HS-5 (cell line): ENCODE data around the gene TRDMT1.
A peak's percentile ranks its signal among the peaks of the same experiment; 100 is the strongest.

ENCODE experiments used
- DNase-seq: peaks from one replicate; pipeline ENCODE4 v3.0.0-alpha.2; 2012; ENCODE audit warnings: low read depth

TRDMT1 gene

GRCh38 chr10:17229967-17230682 is 28.7 kb upstream of the TRDMT1 start:
- DNase-seq: no peak

- no peak for DNase-seq
These were observed 28.2 kb upstream of the TRDMT1 start for GRCh38 chr10:17229717-17229966.

GRCh38 chr10:17229016-17229716 is 27.7 kb upstream of the TRDMT1 start:
- DNase-seq: no peak

- DNase-seq: peak; percentile 74
These were observed 26.9 kb upstream of the TRDMT1 start, which contains the start of gene VIM for GRCh38 chr10:17228091-17229015. TSS of gene VIM (plus strand) at chr10:17228241. CDS start at chr10:17229423, 1,182 bp downstream.

GRCh38 chr10:17227367-17228090 is 26.1 kb upstream of the TRDMT1 start:
- no peak for DNase-seq

GRCh38 chr10:17226891-17227303 is 25.4 kb upstream of the TRDMT1 start:
- DNase-seq: no peak

- no peak for DNase-seq
These were observed 24.3 kb upstream of the TRDMT1 start for GRCh38 chr10:17225808-17226207.

GRCh38 chr10:17222329-17222728 is 20.9 kb upstream of the TRDMT1 start:
- DNase-seq: no peak

- no peak for DNase-seq
These were observed 19.2 kb upstream of the TRDMT1 start for GRCh38 chr10:17220652-17221100.

GRCh38 chr10:17219024-17219423 is 17.6 kb upstream of the TRDMT1 start:
- no peak for DNase-seq

GRCh38 chr10:17217631-17218232 is 16.3 kb upstream of the TRDMT1 start:
- no peak for DNase-seq

- no peak for DNase-seq
These were observed 15.5 kb upstream of the TRDMT1 start for GRCh38 chr10:17216901-17217395.

- peak; percentile 83 for DNase-seq
These were observed 14.9 kb upstream of the TRDMT1 start for GRCh38 chr10:17216217-17216900.

GRCh38 chr10:17215782-17216122 is 14.3 kb upstream of the TRDMT1 start:
- DNase-seq: no peak

- DNase-seq: peak; percentile 91
These were observed 13.7 kb upstream of the TRDMT1 start for GRCh38 chr10:17214971-17215781.

- DNase-seq: no peak
These were observed 13.1 kb upstream of the TRDMT1 start for GRCh38 chr10:17214526-17214925.

GRCh38 chr10:17213646-17214349 is 12.3 kb upstream of the TRDMT1 start:
- DNase-seq: no peak

- DNase-seq: no peak
These were observed 11.3 kb upstream of the TRDMT1 start for GRCh38 chr10:17212802-17213221.

- no peak for DNase-seq
These were observed 8.9 kb upstream of the TRDMT1 start for GRCh38 chr10:17210361-17210760.
